HG02973 (cell line): Measurements from ENCODE around the gene FFAR1.
"Not testable (repeated sequence)": the region's sequence is repeated elsewhere in the genome, so short reads cannot be mapped to it uniquely, and the experiment has no call there.

Source experiments
- ATAC-seq: cut with Tn5 transposase; IDR thresholded peaks from one replicate; pipeline ENCODE4 v1.9.1; 2021; ENCODE audit warnings: moderate library complexity; ENCODE audit not compliant: unreplicated experiment

The FFAR1 gene

DNA sequence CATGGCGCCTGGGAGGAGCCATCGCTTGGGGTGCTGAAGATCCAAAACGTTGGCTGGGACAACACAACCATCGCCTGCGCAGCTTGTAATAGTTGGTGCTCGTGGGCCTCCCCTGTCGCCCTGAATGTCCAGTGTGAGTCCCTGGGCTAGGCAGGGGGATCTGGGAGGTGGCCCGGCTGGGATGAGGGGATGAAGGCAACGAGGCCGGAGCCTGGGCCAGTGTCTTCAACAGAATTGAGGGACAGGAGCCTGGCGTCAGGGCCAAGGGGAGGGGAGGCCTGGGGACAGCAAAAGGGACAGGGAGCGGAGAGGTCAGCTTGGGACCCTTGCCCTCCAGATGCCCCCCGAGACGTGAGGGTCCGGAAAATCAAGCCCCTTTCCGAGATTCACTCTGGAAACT is 6.7 kb upstream of the FFAR1 start:
- ATAC-seq: no peak

DNA sequence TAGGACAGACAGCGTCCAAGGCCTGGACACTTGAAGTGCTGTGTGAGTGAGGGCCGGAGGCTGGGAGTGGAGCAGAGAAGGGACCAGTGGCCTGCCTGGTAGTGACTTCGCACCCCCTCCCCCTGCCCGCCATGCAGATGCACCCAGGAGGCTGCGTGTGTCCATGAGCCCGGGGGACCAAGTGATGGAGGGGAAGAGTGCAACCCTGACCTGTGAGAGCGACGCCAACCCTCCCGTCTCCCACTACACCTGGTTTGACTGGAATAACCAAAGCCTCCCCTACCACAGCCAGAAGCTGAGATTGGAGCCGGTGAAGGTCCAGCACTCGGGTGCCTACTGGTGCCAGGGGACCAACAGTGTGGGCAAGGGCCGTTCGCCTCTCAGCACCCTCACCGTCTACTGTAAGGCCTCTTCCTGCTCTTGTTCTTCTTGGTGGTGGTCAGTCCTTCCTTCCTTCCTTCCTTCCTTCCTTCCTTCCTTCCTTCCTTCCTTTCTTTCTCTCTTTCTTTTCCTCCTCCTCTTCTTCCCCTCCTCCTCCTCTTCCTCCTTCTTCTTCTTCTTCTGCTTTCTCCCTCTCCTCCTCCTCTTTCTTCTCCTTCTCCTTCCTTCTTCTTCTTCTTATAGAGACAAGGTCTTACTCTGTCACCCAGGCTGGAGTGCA is 6.0 kb upstream of the FFAR1 start:
- no peak for ATAC-seq

DNA sequence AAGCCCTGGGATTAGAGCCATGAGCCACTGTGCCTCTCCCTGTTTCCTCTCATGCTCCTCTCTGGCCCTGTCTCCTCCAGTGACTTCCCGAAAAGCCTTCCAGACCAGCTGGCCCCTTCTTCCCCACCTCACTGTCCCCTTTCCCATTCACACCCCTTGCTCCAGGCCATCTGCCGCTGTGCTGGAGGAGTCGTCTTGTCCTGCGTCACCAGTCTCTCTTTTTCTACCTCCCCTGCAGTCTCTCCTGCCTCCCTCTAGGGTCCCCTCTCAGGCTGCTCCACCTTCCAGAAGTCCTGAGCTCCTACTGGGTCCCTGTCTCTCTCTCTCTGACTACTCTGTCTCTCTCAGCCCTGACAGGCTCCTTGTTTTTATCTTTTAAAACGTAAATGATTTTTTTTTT is 5.3 kb upstream of the FFAR1 start:
- ATAC-seq: no peak

DNA sequence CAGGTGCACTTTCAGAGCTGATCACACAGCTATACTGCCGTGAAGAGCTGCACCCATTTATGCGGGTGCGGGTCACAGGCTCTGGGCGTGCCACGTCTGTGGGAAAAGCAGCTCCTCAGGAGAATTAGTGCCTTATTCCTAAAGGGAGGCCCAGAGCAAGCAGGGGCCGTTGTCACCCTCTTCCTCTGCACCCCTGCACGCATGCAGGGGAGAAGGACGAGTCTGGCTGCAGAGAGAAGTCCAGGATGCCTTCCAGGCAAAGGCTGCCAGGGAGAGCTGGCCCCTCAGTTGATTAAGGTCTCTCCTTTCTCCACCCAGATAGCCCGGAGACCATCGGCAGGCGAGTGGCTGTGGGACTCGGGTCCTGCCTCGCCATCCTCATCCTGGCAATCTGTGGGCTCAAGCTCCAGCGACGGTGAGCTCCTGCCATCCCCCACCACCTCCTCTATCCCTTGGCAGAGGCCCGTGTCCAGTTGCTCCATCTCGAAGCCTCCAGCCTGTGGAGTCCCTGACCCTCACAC is 3.1 kb upstream of the FFAR1 start:
- ATAC-seq: no peak

GRCh38 chr19:35345671-35346111 is 2.0 kb upstream of the FFAR1 start:
- ATAC-seq: no peak

GRCh38 chr19:35346193-35347052 is 1.3 kb upstream of the FFAR1 start:
- ATAC-seq: peak; percentile 21

DNA sequence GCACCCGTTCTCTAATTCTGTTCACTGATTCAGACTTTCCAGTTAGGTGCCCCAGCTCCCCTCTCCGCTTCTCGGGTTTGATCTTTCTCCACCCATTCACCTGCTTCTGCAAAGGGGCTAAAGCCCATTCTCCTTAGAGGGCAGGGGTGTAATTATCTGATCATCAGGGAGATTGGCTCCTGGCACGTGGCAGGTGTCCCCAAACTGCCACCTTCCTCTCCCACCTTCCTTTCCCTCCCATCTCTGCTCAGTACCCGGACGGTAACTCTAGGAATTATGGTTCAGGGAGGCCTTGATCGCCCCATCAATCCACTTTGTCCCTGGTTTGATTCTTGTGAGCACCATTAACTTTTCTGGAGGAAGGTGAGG is 212 bp downstream of the FFAR1 start:
- ATAC-seq: no peak

DNA sequence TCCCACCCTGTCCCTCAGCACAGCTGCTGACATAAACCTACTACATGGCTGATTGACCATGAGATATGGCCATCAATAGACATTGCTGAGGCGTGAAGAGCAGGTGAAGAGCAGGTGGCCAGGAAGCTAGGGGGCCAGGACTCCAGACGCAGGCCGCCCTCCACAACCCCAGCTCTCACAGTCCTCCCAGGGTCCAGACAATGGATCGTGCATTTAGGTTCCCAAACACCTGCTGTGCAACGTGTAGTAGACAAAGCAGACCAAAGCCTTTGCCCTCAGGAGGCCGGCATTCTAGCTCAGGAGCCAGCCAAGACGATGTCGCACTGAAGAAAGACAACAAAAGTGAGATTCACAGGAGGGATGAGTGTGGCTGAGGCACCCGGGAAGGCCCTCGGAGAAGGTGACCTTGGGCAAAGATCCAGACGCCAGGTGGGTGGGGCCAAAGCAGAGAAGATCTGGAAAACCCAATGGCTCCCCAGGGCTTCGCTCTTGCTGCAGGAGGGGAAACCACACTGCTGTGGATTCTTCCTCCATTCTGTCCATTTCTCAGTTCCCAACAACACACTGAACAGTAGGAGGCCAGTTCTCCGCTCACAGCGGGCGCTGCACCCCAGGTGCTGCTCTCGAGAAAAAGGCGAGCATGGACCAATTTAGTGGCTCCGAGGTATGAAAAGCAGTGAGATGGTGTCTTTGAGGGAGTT is 1.4 kb downstream of the FFAR1 start:
- no peak for ATAC-seq

DNA sequence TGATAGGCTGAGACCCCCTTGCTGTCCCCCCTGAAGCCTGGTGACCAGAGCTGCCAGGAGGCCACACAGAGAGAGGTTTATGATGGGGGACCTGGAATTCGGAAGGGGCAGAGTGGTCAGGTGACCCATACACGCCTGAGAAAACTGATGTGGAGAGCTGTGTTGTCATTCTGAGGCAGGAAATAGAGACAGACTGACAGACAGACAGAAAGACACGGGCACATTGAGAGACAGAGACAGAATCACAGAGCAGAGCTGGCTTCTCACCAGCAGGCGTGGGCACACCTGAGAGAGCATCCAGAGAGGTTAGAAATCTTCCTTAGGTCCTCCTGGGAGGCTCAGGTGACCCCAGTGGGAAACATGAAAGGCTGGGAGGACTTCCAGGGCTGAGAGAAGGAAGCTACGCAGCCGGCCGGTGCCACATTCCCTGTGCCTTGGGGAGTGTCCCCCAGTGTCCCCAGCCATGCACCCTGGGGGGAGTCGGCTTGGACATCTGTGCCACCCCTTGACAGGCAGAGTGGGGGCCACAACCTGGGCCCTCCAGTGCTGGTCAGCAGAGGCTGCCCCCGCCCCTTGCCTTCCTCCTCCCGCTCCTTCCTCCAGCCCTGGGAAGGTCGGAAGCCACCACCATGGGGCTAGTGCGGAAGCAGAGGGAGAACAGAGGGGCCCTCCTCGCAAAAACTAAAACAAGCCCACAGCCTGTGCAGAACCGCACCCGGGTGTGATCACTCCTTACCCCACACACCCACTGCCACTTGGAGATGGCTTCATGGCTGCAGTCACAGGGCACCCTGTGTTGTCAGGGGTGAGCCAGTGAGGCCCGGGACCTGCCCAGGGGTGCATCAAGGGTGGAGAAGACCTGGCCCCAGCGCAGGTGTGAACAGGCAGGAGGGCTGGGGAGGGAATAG is 2.2 kb downstream of the FFAR1 start:
- ATAC-seq: no peak

DNA sequence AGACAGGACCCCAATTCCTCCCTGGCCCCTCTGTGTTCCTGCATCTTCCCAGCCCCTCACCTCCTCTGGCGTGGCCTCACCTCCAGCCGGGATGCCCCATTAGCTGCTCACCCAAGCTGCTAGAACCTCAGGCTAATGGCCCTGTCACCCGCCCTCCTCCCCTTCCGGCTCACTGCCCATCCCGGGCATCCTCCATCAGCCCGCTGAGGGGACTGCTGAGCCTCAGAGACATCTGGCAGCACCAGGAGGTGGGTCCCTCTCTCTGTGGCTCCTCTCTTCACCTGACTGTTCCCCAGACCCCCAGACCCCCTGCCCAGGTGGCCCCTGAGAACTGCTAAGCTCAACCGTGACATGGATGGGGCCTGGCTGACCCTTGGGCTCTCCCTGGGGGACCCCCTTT is 2.9 kb downstream of the FFAR1 start:
- no peak for ATAC-seq

DNA sequence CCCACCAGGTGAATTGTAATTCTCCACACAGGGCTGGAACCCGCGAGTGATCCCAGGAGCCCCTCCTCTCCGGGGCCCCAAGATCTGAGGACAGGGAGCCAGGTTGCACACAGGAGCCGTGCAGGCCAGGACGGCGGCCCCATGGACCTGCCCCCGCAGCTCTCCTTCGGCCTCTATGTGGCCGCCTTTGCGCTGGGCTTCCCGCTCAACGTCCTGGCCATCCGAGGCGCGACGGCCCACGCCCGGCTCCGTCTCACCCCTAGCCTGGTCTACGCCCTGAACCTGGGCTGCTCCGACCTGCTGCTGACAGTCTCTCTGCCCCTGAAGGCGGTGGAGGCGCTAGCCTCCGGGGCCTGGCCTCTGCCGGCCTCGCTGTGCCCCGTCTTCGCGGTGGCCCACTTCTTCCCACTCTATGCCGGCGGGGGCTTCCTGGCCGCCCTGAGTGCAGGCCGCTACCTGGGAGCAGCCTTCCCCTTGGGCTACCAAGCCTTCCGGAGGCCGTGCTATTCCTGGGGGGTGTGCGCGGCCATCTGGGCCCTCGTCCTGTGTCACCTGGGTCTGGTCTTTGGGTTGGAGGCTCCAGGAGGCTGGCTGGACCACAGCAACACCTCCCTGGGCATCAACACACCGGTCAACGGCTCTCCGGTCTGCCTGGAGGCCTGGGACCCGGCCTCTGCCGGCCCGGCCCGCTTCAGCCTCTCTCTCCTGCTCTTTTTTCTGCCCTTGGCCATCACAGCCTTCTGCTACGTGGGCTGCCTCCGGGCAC is 3.9 kb downstream of the FFAR1 start:
- ATAC-seq: no peak

DNA sequence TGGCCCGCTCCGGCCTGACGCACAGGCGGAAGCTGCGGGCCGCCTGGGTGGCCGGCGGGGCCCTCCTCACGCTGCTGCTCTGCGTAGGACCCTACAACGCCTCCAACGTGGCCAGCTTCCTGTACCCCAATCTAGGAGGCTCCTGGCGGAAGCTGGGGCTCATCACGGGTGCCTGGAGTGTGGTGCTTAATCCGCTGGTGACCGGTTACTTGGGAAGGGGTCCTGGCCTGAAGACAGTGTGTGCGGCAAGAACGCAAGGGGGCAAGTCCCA is 4.4 kb downstream of the FFAR1 start:
- no peak for ATAC-seq

- ATAC-seq: no peak
Measured at GRCh38 chr19:35352448-35353304, 5.0 kb downstream of the FFAR1 start.

- no peak for ATAC-seq
Measured at GRCh38 chr19:35353635-35354034, 5.9 kb downstream of the FFAR1 start.

DNA sequence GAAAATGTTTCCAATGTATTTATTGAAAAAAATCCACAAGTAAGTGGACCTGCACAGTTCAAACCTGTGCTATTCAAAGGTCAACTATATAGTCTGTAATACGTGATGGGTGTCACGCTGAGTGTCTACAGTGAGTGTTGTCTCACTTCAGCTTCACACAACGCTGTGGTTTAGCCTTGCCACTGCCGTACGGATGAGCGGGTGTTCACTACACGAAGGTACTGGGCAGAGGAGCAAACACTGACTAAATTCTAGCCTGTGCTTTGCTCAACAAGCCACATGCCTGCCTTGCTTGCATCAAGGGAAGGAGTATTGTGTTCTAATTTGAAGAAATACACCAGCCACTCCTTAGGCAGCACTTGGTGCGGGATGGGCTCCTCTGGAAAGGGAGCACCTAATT is 7.2 kb downstream of the FFAR1 start:
- ATAC-seq: no peak

DNA sequence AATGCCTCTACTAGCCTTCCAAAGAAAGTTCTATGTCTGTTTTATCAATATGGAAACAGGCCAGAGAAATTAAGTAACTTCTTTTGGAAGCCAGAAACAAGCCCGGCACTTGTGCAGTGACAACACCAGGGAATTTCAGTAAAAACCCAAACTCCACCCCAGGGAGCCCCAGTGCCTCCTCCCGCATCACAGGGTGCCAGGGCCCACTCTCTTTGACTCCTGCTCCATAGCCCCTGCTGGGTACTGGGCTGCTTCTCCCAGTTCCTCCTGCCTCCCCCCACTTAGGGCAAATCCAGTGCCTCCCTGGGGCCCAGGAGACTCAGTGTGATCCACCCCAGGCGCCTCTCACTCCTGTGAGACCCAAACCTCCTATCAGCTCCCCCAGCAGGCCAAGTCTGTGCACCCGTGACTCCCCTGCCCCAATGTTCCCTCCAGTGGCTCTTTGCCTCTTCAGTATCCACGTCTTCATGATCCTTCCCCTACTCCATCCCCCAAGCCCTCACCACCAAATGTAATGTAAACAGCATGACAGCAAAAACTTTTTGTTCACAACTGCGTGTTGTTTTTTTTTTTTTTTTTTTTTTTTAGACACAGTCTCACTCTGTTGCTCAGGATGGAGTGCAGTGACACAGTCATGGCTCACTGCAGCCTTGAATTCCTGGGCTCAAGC is 8.2 kb downstream of the FFAR1 start:
- no peak for ATAC-seq

GRCh38 chr19:35357867-35358573 is 10.3 kb downstream of the FFAR1 start, which contains the start of gene FFAR3:
TSS of gene FFAR3 (plus strand) at chr19:35358460. CDS start at chr19:35358891, 431 bp downstream.
- no peak for ATAC-seq

DNA sequence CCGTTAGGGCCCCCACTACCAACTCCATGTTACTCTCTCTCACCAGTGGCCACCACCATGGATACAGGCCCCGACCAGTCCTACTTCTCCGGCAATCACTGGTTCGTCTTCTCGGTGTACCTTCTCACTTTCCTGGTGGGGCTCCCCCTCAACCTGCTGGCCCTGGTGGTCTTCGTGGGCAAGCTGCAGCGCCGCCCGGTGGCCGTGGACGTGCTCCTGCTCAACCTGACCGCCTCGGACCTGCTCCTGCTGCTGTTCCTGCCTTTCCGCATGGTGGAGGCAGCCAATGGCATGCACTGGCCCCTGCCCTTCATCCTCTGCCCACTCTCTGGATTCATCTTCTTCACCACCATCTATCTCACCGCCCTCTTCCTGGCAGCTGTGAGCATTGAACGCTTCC is 11.1 kb downstream of the FFAR1 start:
- ATAC-seq: not testable (repeated sequence)
